H1 (cell line): ENCODE results near the gene TNFRSF6B. TPM values are rescaled to one million over a fixed set of nuclear protein-coding genes. Genes with fewer than 3 reads are reported as not detected.

ENCODE experiments used
- CTCF ChIA-PET: fragments of 300-600 bp; sonication (Branson Sonifier 250); formaldehyde crosslinking; loops from one replicate; lab custom pipeline; 2021; ENCODE audit not compliant: partially characterized antibody; lab: Charles Lee
- POLR2A ChIA-PET: fragments of 300-600 bp; sonication (Branson Sonifier 250); formaldehyde crosslinking; loops from one replicate; lab custom pipeline; 2021; ENCODE audit warnings: inconsistent platforms; ENCODE audit not compliant: partially characterized antibody; lab: Charles Lee
- DNase-seq, 2 experiments: peaks; one replicate each; pipeline versions ENCODE4 v3.0.0 to v3.0.0-alpha.2; 2010 to 2022; ENCODE audit warnings: low spot score in 2 of 2, low read depth in 1 of 2, mixed read lengths in 1 of 2
- FAIRE-seq: peaks from 2 replicates; lab custom pipeline; 2011; peaks lifted over from hg19 to GRCh38; lab: Jason Lieb, UNC
- H2AFZ ChIP-seq: 2 replicates; pipeline ENCODE4 v1.8.1; 2012; ENCODE audit warnings: low read length, inconsistent platforms
- H2AK5ac ChIP-seq: 2 replicates; pipeline ENCODE4 v1.6.1; 2013; ENCODE audit warnings: low read depth, low read length
- H2BK120ac ChIP-seq: replicated peaks from 2 replicates; pipeline ENCODE3; 2013; ENCODE audit warnings: low read depth, low read length, inconsistent platforms
- H2BK12ac ChIP-seq: 2 replicates; pipeline ENCODE4 v1.6.1; 2013; ENCODE audit warnings: low read depth, low read length
- H2BK15ac ChIP-seq: 2 replicates; pipeline ENCODE4 v1.6.1; 2013; ENCODE audit warnings: low read length
- H2BK20ac ChIP-seq: 2 replicates; pipeline ENCODE4 v1.6.1; 2013; ENCODE audit warnings: low read length
- H2BK5ac ChIP-seq: 2 replicates; pipeline ENCODE4 v1.6.1; 2013; ENCODE audit warnings: low read depth, low read length
- H3K14ac ChIP-seq: 2 replicates; pipeline ENCODE4 v1.6.1; 2013; ENCODE audit warnings: inconsistent platforms; ENCODE audit not compliant: insufficient read length
- H3K18ac ChIP-seq: 2 replicates; pipeline ENCODE4 v1.6.1; 2013; ENCODE audit warnings: low read length; ENCODE audit errors: extremely low read depth
- H3K23ac ChIP-seq: 2 replicates; pipeline ENCODE4 v1.6.1; 2013; ENCODE audit warnings: inconsistent platforms; ENCODE audit not compliant: insufficient read length
- H3K23me2 ChIP-seq: 2 replicates; pipeline ENCODE4 v1.6.1; 2013; ENCODE audit warnings: low read depth, low read length
- H3K27ac ChIP-seq: 2 replicates; pipeline ENCODE4 v1.6.1; 2011; ENCODE audit warnings: low read depth, low read length, inconsistent platforms
- H3K27me3 ChIP-seq, 4 experiments: replicated peaks in 1 of 4; 1 replicate in 1 of 4; 2 replicates in 3 of 4; pipeline versions ENCODE4 v1.6.1 to v1.8.1; 2011 to 2013; ENCODE audit warnings: low read length in 3 of 4, mild to moderate bottlenecking in 3 of 4, inconsistent platforms in 2 of 4, mixed read lengths in 2 of 4, moderate library complexity in 1 of 4; ENCODE audit not compliant: control insufficient read depth in 3 of 4, insufficient read depth in 3 of 4; ENCODE audit errors: extremely low read depth in 1 of 4
- H3K36me3 ChIP-seq, 4 experiments: 2 replicates each; pipeline versions ENCODE4 v1.6.1 to v1.8.1; 2011 to 2013; ENCODE audit warnings: mild to moderate bottlenecking in 4 of 4, low read length in 3 of 4, moderate library complexity in 2 of 4, control low read depth in 1 of 4, inconsistent platforms in 1 of 4; ENCODE audit not compliant: insufficient read depth in 4 of 4, control insufficient read depth in 2 of 4
- H3K4ac ChIP-seq: replicated peaks from 2 replicates; pipeline ENCODE3; 2013; ENCODE audit warnings: low read length, low read depth, mixed read lengths, inconsistent platforms; ENCODE audit not compliant: insufficient read length
- H3K4me1 ChIP-seq, 4 experiments: replicated peaks in 1 of 4; 1 replicate in 1 of 4; 2 replicates in 3 of 4; pipeline versions ENCODE4 v1.6.1 to v1.8.1; 2011 to 2013; ENCODE audit warnings: low read length in 3 of 4, inconsistent platforms in 2 of 4, mixed read lengths in 1 of 4; ENCODE audit not compliant: insufficient read depth in 4 of 4, control insufficient read depth in 3 of 4
- H3K4me2 ChIP-seq, 2 experiments: 2 replicates each; pipeline versions ENCODE4 v1.6.1 to v1.8.1; 2011 to 2013; ENCODE audit warnings: low read depth in 2 of 2, low read length in 2 of 2, control low read depth in 1 of 2, inconsistent platforms in 1 of 2, mild to moderate bottlenecking in 1 of 2; ENCODE audit not compliant: insufficient read depth in 1 of 2
- H3K4me3 ChIP-seq, 4 experiments: fragments of 200-600, 300-600 bp in 1 of 4; sonication (generic), shearing (Covaris generic), sonication (Bioruptor Twin) in 1 of 4; 2 replicates each; pipeline versions ENCODE4 v1.5.1 to v1.8.1; 2011 to 2016; ENCODE audit warnings: low read length in 4 of 4, low read depth in 3 of 4, control low read depth in 2 of 4, inconsistent platforms in 2 of 4, mild to moderate bottlenecking in 2 of 4, mixed read lengths in 1 of 4, moderate library complexity in 1 of 4; ENCODE audit not compliant: insufficient read depth in 2 of 4; ENCODE audit errors: extremely low read depth in 1 of 4
- H3K56ac ChIP-seq: replicated peaks from 2 replicates; pipeline ENCODE3; 2013; ENCODE audit warnings: low read depth, mild to moderate bottlenecking, mixed read lengths, low read length, inconsistent platforms; ENCODE audit not compliant: insufficient read length
- H3K79me1 ChIP-seq: 2 replicates; pipeline ENCODE4 v1.6.1; 2013; ENCODE audit warnings: low read depth, low read length, control low read depth
- H3K79me2 ChIP-seq, 2 experiments: 2 replicates each; pipeline versions ENCODE4 v1.6.1 to v1.8.1; 2012 to 2013; ENCODE audit warnings: low read length in 2 of 2, mild to moderate bottlenecking in 2 of 2, inconsistent platforms in 1 of 2; ENCODE audit not compliant: insufficient read depth in 2 of 2, control insufficient read depth in 1 of 2
- H3K9ac ChIP-seq, 4 experiments: replicated peaks in 1 of 4; 1 replicate in 1 of 4; 2 replicates in 3 of 4; pipeline versions ENCODE4 v1.6.1 to v1.8.1; 2011 to 2013; ENCODE audit warnings: low read depth in 3 of 4, low read length in 3 of 4, control low read depth in 2 of 4, mild to moderate bottlenecking in 2 of 4, moderate library complexity in 2 of 4, inconsistent platforms in 1 of 4; ENCODE audit errors: extremely low read depth in 1 of 4
- H3K9me3 ChIP-seq, 2 experiments: 2 replicates each; pipeline versions ENCODE4 v1.6.1 to v1.8.1; 2012 to 2013; ENCODE audit warnings: mild to moderate bottlenecking in 2 of 2, moderate library complexity in 2 of 2, control low read depth in 1 of 2, inconsistent platforms in 1 of 2, low read depth in 1 of 2, low read length in 1 of 2, mixed read lengths in 1 of 2; ENCODE audit not compliant: insufficient read depth in 2 of 2
- H4K20me1 ChIP-seq, 2 experiments: replicated peaks in 1 of 2; 2 replicates each; pipeline versions ENCODE3 to v1.8.1; 2011 to 2013; ENCODE audit warnings: inconsistent platforms in 2 of 2, low read length in 2 of 2, mild to moderate bottlenecking in 1 of 2; ENCODE audit not compliant: insufficient read depth in 2 of 2, control insufficient read depth in 1 of 2
- H4K5ac ChIP-seq: 2 replicates; pipeline ENCODE4 v1.6.1; 2013; ENCODE audit warnings: low read length, low read depth, mixed read lengths, inconsistent platforms; ENCODE audit not compliant: insufficient read length
- H4K8ac ChIP-seq: 2 replicates; pipeline ENCODE4 v1.8.0; 2013; ENCODE audit warnings: mild to moderate bottlenecking, moderate library complexity, low read length, inconsistent platforms; ENCODE audit not compliant: insufficient read depth; ENCODE audit errors: extremely low read depth
- H4K91ac ChIP-seq: replicated peaks from 2 replicates; pipeline ENCODE3; 2013; ENCODE audit warnings: low read length, mixed read lengths, inconsistent platforms; ENCODE audit not compliant: insufficient read length
- ATF3 ChIP-seq: IDR thresholded peaks from 2 replicates; pipeline ENCODE4 v1.6.1; 2011; ENCODE audit warnings: low read depth, mild to moderate bottlenecking, low read length; ENCODE audit not compliant: insufficient read depth
- CBX8 ChIP-seq: fragments of 300-800, 300-1000 bp; sonication (generic); IDR thresholded peaks from 2 replicates; pipeline ENCODE4 v1.7.1; 2016; ENCODE audit warnings: low read depth, low read length, borderline replicate concordance
- CTCF ChIP-seq, 3 experiments: IDR thresholded peaks; 1 replicate in 2 of 3; 2 replicates in 1 of 3; pipeline versions ENCODE4 v1.5.1 to v1.6.1; 2011; ENCODE audit warnings: low read length in 3 of 3, mild to moderate bottlenecking in 3 of 3, inconsistent platforms in 2 of 3, low read depth in 1 of 3, moderate library complexity in 1 of 3; ENCODE audit not compliant: insufficient read depth in 1 of 3; ENCODE audit errors: control extremely low read depth in 1 of 3
- GTF2F1 ChIP-seq: IDR thresholded peaks from 2 replicates; pipeline ENCODE4 v1.6.1; 2012; ENCODE audit warnings: low read depth, low read length, improper control_type of control experiment, borderline replicate concordance
- JUN ChIP-seq: IDR thresholded peaks from 2 replicates; pipeline ENCODE4 v1.6.1; 2011; ENCODE audit warnings: low read depth, mild to moderate bottlenecking, improper control_type of control experiment, low read length
- KDM4A ChIP-seq: IDR thresholded peaks from one replicate; pipeline ENCODE4 v1.7.1; 2012; ENCODE audit warnings: low read depth, mild to moderate bottlenecking, moderate library complexity, low read length, inconsistent platforms; ENCODE audit not compliant: severe bottlenecking
- RBBP5 ChIP-seq: IDR thresholded peaks from 2 replicates; pipeline ENCODE4 v1.7.1; 2012; ENCODE audit warnings: low read depth, mild to moderate bottlenecking, inconsistent platforms, low read length, moderate library complexity, borderline replicate concordance
- TCF12 ChIP-seq: IDR thresholded peaks from 2 replicates; pipeline ENCODE4 v1.6.1; 2011; ENCODE audit warnings: low read depth, mild to moderate bottlenecking, low read length
- WGBS, 2 experiments: shearing (Covaris generic) in 1 of 2; methylation state at CpG; one replicate each; pipeline versions ENCODE4 v1.1.6 to v1.1.7; 2013 to 2015; ENCODE audit warnings: low lambda C conversion rate in 2 of 2, mixed read lengths in 2 of 2, inconsistent platforms in 1 of 2, low coverage in 1 of 2, missing lambda C conversion rate in 1 of 2; ENCODE audit not compliant: insufficient replicate concordance in 2 of 2, insufficient coverage in 1 of 2, insufficient read length in 1 of 2; ENCODE audit errors: extremely low coverage in 1 of 2, missing lambda C conversion rate in 1 of 2; 5-methylcytosine and 5-hydroxymethylcytosine counted together
- polyA plus RNA-seq, 7 experiments: library from polyadenylated mRNA; depleted of rRNA in 3 of 7; stranded (reverse) in 5 of 7; unstranded in 2 of 7; fragments of >200 nt in 5 of 7; fragments of 200-250 nt in 2 of 7; gene quantifications; 1 replicate in 5 of 7; 2 replicates in 1 of 7; 4 replicates in 1 of 7; pipeline versions ENCODE4 v1.2.1 to v1.2.3, GENCODE V29; 2011 to 2013; ENCODE audit warnings: missing spikeins in 2 of 7, mixed read lengths in 2 of 7
- total RNA-seq: library from RNA; stranded (reverse); fragmentation: NEBNext Ultra II Directional; extraction: Animal tissue kit (Norgen Biotek cat#: 25700); gene quantifications from 2 replicates; pipeline ENCODE4 v1.2.1, GENCODE V29; 2021

TNFRSF6B gene
- total and polyA plus RNA-seq, 2 of the 8 experiments (the other 6 are each of a cell fraction or from before 2014, with no cell fraction given) = 3.1 TPM; not detected in 1

GRCh38 chr20:63740070-63740626 is 43.7 kb downstream of the TNFRSF6B start:
- CTCF ChIA-PET = interaction anchor here (0.8 to 2.2 kb wide), 5 partner anchors 18 to 125 kb away, joined by 3 to 8 read pairs (median 5); partner anchors contain the start of gene TPD52L2
- H3K27me3 ChIP-seq = peaks cover 0 to 12% (median 8%) of the 10 kb centered on the region in 4 experiments; a peak in 4 of 7 replicates
- FAIRE-seq (no peak), DNase-seq (peak in 1 of 2 experiments; percentile 57)
- H2BK5ac ChIP-seq = 0 out of 2 replicates have a peak overlapping the region, but pooled peaks have one; percentile 78
- H3K9me3 ChIP-seq = no peaks in the 10 kb centered on the region
- peaks cover 0 to 18% of the 10 kb centered on the region in 2 experiments for H4K20me1 ChIP-seq
- H3K4me3 ChIP-seq = peak overlapping the region; percentile 49 to 83 (median 60)
- peak overlapping the region; percentile 60; the same call in 1 of the 2 replicates for H3K18ac ChIP-seq
- H4K8ac ChIP-seq = peak overlapping the region; percentile 93
- peak overlapping the region; percentile 70 to 75 for H3K4me2 ChIP-seq
- H4K5ac ChIP-seq = no peak overlapping the region
- H3K14ac ChIP-seq = no peak overlapping the region
- H4K91ac ChIP-seq = no peak overlapping the region
- H3K23me2 ChIP-seq = peaks cover 13% of the 10 kb centered on the region; the same call in 1 of the 2 replicates
- no peak overlapping the region for H3K27ac ChIP-seq
- H2AFZ ChIP-seq = no peak overlapping the region
- H3K23ac ChIP-seq = no peak overlapping the region
- H2BK20ac ChIP-seq = no peak overlapping the region
- H2BK120ac ChIP-seq = no peak overlapping the region
- H2AK5ac ChIP-seq = no peak overlapping the region
- POLR2A ChIA-PET = interaction anchor here (0.8 to 2.6 kb wide), 10 partner anchors 11 to 218 kb away, joined by 3 to 23 read pairs (median 4); partner anchors contain the start of genes ARFRP1, TPD52L2 and ZGPAT
- H3K4me1 ChIP-seq = peaks cover 0 to 20% (median 11%) of the 10 kb centered on the region in 4 experiments; a peak in 6 of 7 replicates
- peaks cover 0 to 17% (median 5%) of the 10 kb centered on the region in 4 experiments; a peak in 2 of 8 replicates for H3K36me3 ChIP-seq
- whole genome bisulfite sequencing, 2 experiments = 0% methylated on average over 4 of the region's 80 CpGs; no CpG with 5 or more reads in 1 of the 2 experiments
- no peak overlapping the region for H3K56ac ChIP-seq
- no peak overlapping the region for H3K4ac ChIP-seq
- no peak overlapping the region; the same call in 1 of the 2 replicates for H2BK15ac ChIP-seq
- H3K79me1 ChIP-seq = no peaks in the 10 kb centered on the region
- H3K9ac ChIP-seq = peak overlapping the region; percentile 49 to 86 (median 52); a peak in 6 of 7 replicates
- no peaks in the 10 kb centered on the region for H3K79me2 ChIP-seq
- no peak overlapping the region for H2BK12ac ChIP-seq
- TF ChIP-seq CTCF (IDR thresholded peaks at IDR 0.05; ENCODE audit: control extremely low read depth in 1 of 3, insufficient read depth in 1 of 3, low read depth in 1 of 3, low read length in 3 of 3) (no peak), CBX8 (no peak), TCF12 (no peak), KDM4A (peak; percentile 41), GTF2F1 (no peak), JUN (no peak), RBBP5 (no peak; the same call in 1 of the 2 replicates), ATF3 (no peak)
